Pancreas (tissue), 10 donors: Measurements from ENCODE around the gene NEK5. TPM values are rescaled to one million over a fixed set of nuclear protein-coding genes. Genes with fewer than 3 reads are reported as not detected.

Source experiments
- ATAC-seq, 4 donors: fragments of 200-7000 bp; cut with Tn5 transposase; one replicate each; pipeline versions ENCODE4 v1.8.0 to v1.9.1; 2020; ENCODE audit warnings: mild to moderate bottlenecking in 4 of 4, moderate library complexity in 4 of 4
- DNase-seq, 6 donors: peaks; one replicate each; pipeline ENCODE4 v3.0.0-alpha.2; 2020
- FAIRE-seq: peaks from 2 replicates; lab custom pipeline; 2012; peaks lifted over from hg19 to GRCh38; lab: Jason Lieb, UNC
- H3K27ac ChIP-seq, 4 donors: fragments of 200-600 bp; sonication (generic); 1 replicate in 3 of 4; 2 replicates in 1 of 4; pipeline versions ENCODE4 v1.5.0 to v1.8.0; 2020
- H3K27me3 ChIP-seq, 4 donors: fragments of 200-600 bp; one replicate each; pipeline ENCODE4 v1.8.0; 2021
- H3K36me3 ChIP-seq, 3 donors: fragments of 200-600 bp; sonication (generic) in 1 of 3; one replicate each; pipeline versions ENCODE4 v1.5.0 to v1.8.0; 2020 to 2021
- H3K4me1 ChIP-seq, 3 donors: fragments of 200-600 bp; one replicate each; pipeline ENCODE4 v1.8.0; 2021
- H3K4me3 ChIP-seq, 4 donors: fragments of 200-600 bp; sonication (generic) in 2 of 4; one replicate each; pipeline versions ENCODE4 v1.5.0 to v1.8.0; 2020 to 2021
- H3K9me3 ChIP-seq, 4 donors: fragments of 200-600 bp; one replicate each; pipeline ENCODE4 v1.8.0; 2021
- CTCF ChIP-seq, 4 donors: fragments of 200-600 bp; sonication (generic) in 3 of 4; IDR thresholded peaks; one replicate each; pipeline versions ENCODE4 v1.5.0 to v1.8.0; 2021; ENCODE audit warnings: antibody characterized with exemption in 4 of 4
- WGBS, 2 donors: extraction: QIAGEN DNeasy Blood & Tissue Kit; methylation state at CpG; one replicate each; pipeline ENCODE4 v1.1.7; 2013; 5-methylcytosine and 5-hydroxymethylcytosine counted together
- intact Hi-C, 3 donors: fragments of 100-400 bp; cut with DNase I; formaldehyde crosslinking; loops; one replicate each; pipeline versions ENCODE4 v1.11.1 to v1.14.2; 2022
- polyA plus RNA-seq, 2 donors: library from polyadenylated mRNA; stranded (reverse); fragments of 200-250 nt; gene quantifications; one replicate each; pipeline ENCODE4 v1.2.3, GENCODE V29; 2013
- total RNA-seq, 6 donors: library from RNA; stranded (reverse); fragmentation: NEBNext Ultra II Directional in 4 of 6; extraction: Animal tissue kit (Norgen Biotek cat#: 25700) in 4 of 6; gene quantifications; one replicate each; pipeline versions ENCODE4 v1.2.1 to v1.2.4, GENCODE V29; 2021 to 2023
- donor health status: healthy with polysubstance abuse.
- donor health status: DM: no; HTN: no; CAD: no; lungs with moderate emphysema.
- donor health status: DM: no; HTN: no; CAD: no.
- donor health status: control.
- donor health status: control.
- donor health status: Bipolar disorder and iron deficiency.
- donor health status: DM: yes; HTN: yes; CAD: no.
- donor health status: DM: no; HTN: no; CAD: no.
- donor health status: DM: no; HTN: no; CAD: no.
- donor health status: DM: yes; HTN: yes; CAD: no.

The NEK5 gene
- total and polyA plus RNA-seq, 8 donors: 0.09 to 0.50 (median 0.19) TPM

- no peak overlapping the region for H3K4me3 ChIP-seq
- DNase-seq (no peak), ATAC-seq (no peak), FAIRE-seq (no peak)
- H3K4me1 ChIP-seq: peaks cover 0 to 18% (median 12%) of the 10 kb centered on the region in 3 donors
- H3K9me3 ChIP-seq: no peaks in the 10 kb centered on the region
- H3K27me3 ChIP-seq: no peaks in the 10 kb centered on the region
- TF ChIP-seq CTCF (IDR thresholded peaks at IDR 0.05): no peak
- H3K36me3 ChIP-seq: peaks cover 0 to 10% (median 0%) of the 10 kb centered on the region in 3 donors
- WGBS, 2 donors: 96 to 99% methylated on average over 2 of the region's 2 CpGs
- no peak overlapping the region for H3K27ac ChIP-seq
- intact Hi-C loops: no loop called here
Measured at GRCh38 chr13:52022356-52022755, 106.5 kb downstream of the NEK5 start.

- no peak for ATAC-seq
Measured at GRCh38 chr13:52020191-52020590, 108.7 kb downstream of the NEK5 start.

GRCh38 chr13:52016296-52016695, 112.6 kb downstream of the NEK5 start:
- Histone ChIP-seq H3K36me3 (no peaks in the 10 kb centered on the region), H3K4me1 (peaks cover 7 to 8% (median 8%) of the 10 kb centered on the region in 3 donors), H3K27me3 (no peaks in the 10 kb centered on the region), H3K27ac (no peak overlapping the region), H3K9me3 (no peaks in the 10 kb centered on the region), H3K4me3 (no peak overlapping the region)
- intact Hi-C loops: no loop called here
- TF ChIP-seq CTCF (IDR thresholded peaks at IDR 0.05): no peak
- DNase-seq (no peak), FAIRE-seq (no peak), ATAC-seq (no peak)
- 96% methylated on average over 3 of the region's 3 CpGs for WGBS, 2 donors

More at GRCh38 chr13:52020191-52020590, 108.7 kb downstream of the NEK5 start:
- FAIRE-seq (no peak), DNase-seq (no peak)
- intact Hi-C loops: no loop called here
- H3K36me3 ChIP-seq: peaks cover 0 to 10% (median 0%) of the 10 kb centered on the region in 3 donors
- TF ChIP-seq CTCF (IDR thresholded peaks at IDR 0.05): no peak
- no peaks in the 10 kb centered on the region for H3K9me3 ChIP-seq
- no peak overlapping the region for H3K27ac ChIP-seq
- peaks cover 0 to 4% (median 3%) of the 10 kb centered on the region in 3 donors for H3K4me1 ChIP-seq
- no peak overlapping the region for H3K4me3 ChIP-seq
- WGBS, 2 donors: 92 to 94% methylated on average over 3 of the region's 3 CpGs
- no peaks in the 10 kb centered on the region for H3K27me3 ChIP-seq

GRCh38 chr13:52012512-52012836, 116.4 kb downstream of the NEK5 start:
- ATAC-seq: no peak
- Histone ChIP-seq H3K36me3 (no peaks in the 10 kb centered on the region), H3K27ac (peak overlapping the region in 2 of 4 donors; percentile 28 to 50), H3K27me3 (no peaks in the 10 kb centered on the region), H3K9me3 (no peaks in the 10 kb centered on the region), H3K4me3 (peak overlapping the region; percentile 63 to 98 (median 82)), H3K4me1 (peaks cover 7 to 8% (median 8%) of the 10 kb centered on the region in 3 donors)
- no peak for FAIRE-seq
- WGBS, 2 donors: 0% methylated on average over 8 of the region's 8 CpGs
- no peak for TF ChIP-seq CTCF (IDR thresholded peaks at IDR 0.05)
- no peak for DNase-seq
- intact Hi-C loops: no loop called here

- Histone ChIP-seq H3K4me1 (peaks cover 7 to 8% (median 8%) of the 10 kb centered on the region in 3 donors), H3K27me3 (no peaks in the 10 kb centered on the region), H3K27ac (peak within 1 kb of the TSS; percentile 28 to 67 (median 62)), H3K36me3 (no peaks in the 10 kb centered on the region), H3K9me3 (no peaks in the 10 kb centered on the region), H3K4me3 (peak within 1 kb of the TSS; percentile 63 to 98 (median 82))
- WGBS, 2 donors: 0% methylated on average over 71 to 82 of the region's 82 CpGs
- intact Hi-C loops: no loop called here
- no peak for TF ChIP-seq CTCF (IDR thresholded peaks at IDR 0.05)
- ATAC-seq (peak; percentile 98 to 100 (median 99)), DNase-seq (peak; percentile 99 to 100 (median 99)), FAIRE-seq (peak; percentile 29)
Measured at GRCh38 chr13:52011632-52012511, 117.0 kb downstream of the NEK5 start, which contains the start of gene ALG11. ALG11 (plus strand) TSS chr13:52012398; CDS start chr13:52012419, 21 bp downstream.
